Neural cell (in vitro differentiated cells): ENCODE data around the gene SV2C. TPM values are rescaled to one million over a fixed set of nuclear protein-coding genes. Genes with fewer than 3 reads are reported as not detected.
A peak's percentile ranks its signal among the peaks of the same experiment; 100 is the strongest.

ENCODE experiments used
- H2AFZ ChIP-seq: fragments of 200-600, 300-800 bp; sonication (generic), shearing (Covaris generic); 2 replicates; pipeline ENCODE4 v1.6.0; 2014; ENCODE audit warnings: low read depth, mild to moderate bottlenecking, antibody characterized with exemption, low read length, moderate library complexity
- H3F3A ChIP-seq: fragments of 200-600 bp; shearing (Covaris generic); 2 replicates; pipeline ENCODE4 v1.6.1; 2016; ENCODE audit warnings: mild to moderate bottlenecking, moderate library complexity, mixed read lengths, antibody characterized with exemption, low read length; ENCODE audit not compliant: insufficient read depth, poor library complexity, severe bottlenecking
- H3K27ac ChIP-seq: fragments of 200-600, 300-800 bp; sonication (generic), shearing (Covaris generic); 2 replicates; pipeline ENCODE4 v1.5.1; 2014; ENCODE audit warnings: mild to moderate bottlenecking, low read length, moderate library complexity
- H3K27me3 ChIP-seq: fragments of 300-800, 200-600 bp; sonication (generic), shearing (Covaris generic); 2 replicates; pipeline ENCODE4 v1.6.0; 2014; ENCODE audit warnings: mild to moderate bottlenecking, low read depth, low read length, moderate library complexity; ENCODE audit not compliant: insufficient read depth
- H3K36me3 ChIP-seq: fragments of 300-800, 200-600 bp; sonication (generic), shearing (Covaris generic); 2 replicates; pipeline ENCODE4 v1.5.1; 2014; ENCODE audit warnings: mild to moderate bottlenecking, antibody characterized with exemption, low read length, moderate library complexity; ENCODE audit not compliant: insufficient read depth
- H3K4me2 ChIP-seq: fragments of 300-800, 200-600 bp; sonication (generic), shearing (Covaris generic); 2 replicates; pipeline ENCODE4 v1.6.0; 2014; ENCODE audit warnings: mild to moderate bottlenecking, low read length
- H3K4me3 ChIP-seq: fragments of 300-800, 200-600 bp; sonication (generic), shearing (Covaris generic); 2 replicates; pipeline ENCODE4 v1.5.1; 2014; ENCODE audit warnings: mild to moderate bottlenecking, low read length, moderate library complexity
- H3K79me2 ChIP-seq: fragments of 200-600 bp; shearing (Covaris generic); replicated peaks from 2 replicates; pipeline ENCODE4 v1.6.0; 2014; ENCODE audit warnings: mild to moderate bottlenecking, low read length, moderate library complexity; ENCODE audit not compliant: insufficient read depth
- H3K9ac ChIP-seq: fragments of 300-800, 200-600 bp; sonication (generic), shearing (Covaris generic); 2 replicates; pipeline ENCODE4 v1.6.1; 2016; ENCODE audit warnings: mild to moderate bottlenecking, low read length, mixed read lengths
- H3K9me2 ChIP-seq: fragments of 200-600 bp; shearing (Covaris generic); 2 replicates; pipeline ENCODE4 v1.6.1; 2016; ENCODE audit warnings: mild to moderate bottlenecking, low read length, mixed read lengths; ENCODE audit not compliant: insufficient read depth
- H3K9me3 ChIP-seq: fragments of 200-600, 300-800 bp; sonication (generic), shearing (Covaris generic); 2 replicates; pipeline ENCODE4 v1.6.1; 2016; ENCODE audit warnings: mild to moderate bottlenecking, mixed run types, low read length, moderate library complexity, mixed read lengths
- H4K20me1 ChIP-seq: fragments of 200-600 bp; shearing (Covaris generic); 2 replicates; pipeline ENCODE4 v1.6.1; 2016; ENCODE audit warnings: mild to moderate bottlenecking, mixed run types; ENCODE audit not compliant: insufficient read depth
- EP300 ChIP-seq: fragments of 450-650 bp; conservative IDR thresholded peaks from 2 replicates; pipeline ENCODE4 v1.6.1; 2014; ENCODE audit warnings: antibody characterized with exemption, mild to moderate bottlenecking, moderate library complexity; ENCODE audit not compliant: poor library complexity, severe bottlenecking
- POLR2AphosphoS5 ChIP-seq: IDR thresholded peaks from 2 replicates; pipeline ENCODE4 v1.6.1; 2012
- RAD21 ChIP-seq: fragments of 450-650 bp; conservative IDR thresholded peaks from 2 replicates; pipeline ENCODE4 v1.6.1; 2014; ENCODE audit warnings: antibody characterized with exemption, mild to moderate bottlenecking, moderate library complexity
- REST ChIP-seq: IDR thresholded peaks from 2 replicates; pipeline ENCODE4 v1.6.1; 2012; ENCODE audit warnings: borderline replicate concordance
- SMC3 ChIP-seq: fragments of 450-650 bp; conservative IDR thresholded peaks from 2 replicates; pipeline ENCODE4 v1.6.1; 2014; ENCODE audit warnings: antibody characterized with exemption, mild to moderate bottlenecking, moderate library complexity; ENCODE audit not compliant: poor library complexity
- polyA plus RNA-seq: library from polyadenylated mRNA; depleted of rRNA; stranded (reverse); fragments of >200 nt; gene quantifications from 2 replicates; pipeline ENCODE4 v1.2.3, GENCODE V29; 2014
- TF ChIP-seq, protein P1 (sequence below): fragments of 450-650 bp; IDR thresholded peaks from 2 replicates; pipeline ENCODE4 v1.5.1; 2014; ENCODE audit warnings: antibody characterized with exemption, mild to moderate bottlenecking, moderate library complexity; ENCODE audit not compliant: poor library complexity, severe bottlenecking

The SV2C gene
- polyA plus RNA-seq, 1 donor from 2014 or later = 0.45 TPM

DNA sequence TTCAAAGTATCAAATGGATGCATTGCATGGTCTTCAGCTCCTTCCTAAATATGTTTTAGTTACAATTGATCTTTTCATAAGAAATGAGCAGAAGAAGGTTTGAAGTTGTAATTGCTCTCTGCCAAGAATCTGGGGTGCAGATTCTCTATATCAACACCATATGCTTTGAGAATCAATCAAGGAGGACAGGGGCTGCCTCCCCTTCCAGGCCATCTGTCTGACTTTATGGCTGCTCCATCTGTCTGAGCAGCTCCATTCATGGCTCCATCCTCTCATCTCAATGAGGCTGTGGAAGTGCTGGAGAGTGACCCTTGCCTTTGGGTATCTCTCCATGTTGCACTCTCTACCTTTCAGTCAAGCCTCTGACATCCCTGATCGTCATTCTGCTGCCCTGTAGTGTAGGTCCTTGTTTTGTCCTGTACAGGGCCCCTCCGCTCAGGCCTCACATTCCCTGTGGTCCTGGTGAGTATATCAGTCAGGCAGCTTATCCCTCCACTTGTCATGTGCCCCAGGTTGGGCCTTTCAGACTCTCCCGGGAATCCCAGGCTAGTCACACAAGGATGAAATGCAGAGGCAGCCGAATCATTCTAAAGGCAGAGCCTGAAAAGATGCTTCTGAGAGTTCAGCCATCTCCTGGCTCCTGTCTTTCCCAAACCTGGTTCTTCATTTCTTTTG lies 14.0 kb upstream of the SV2C start (continued):
- TF ChIP-seq, protein P1, sequence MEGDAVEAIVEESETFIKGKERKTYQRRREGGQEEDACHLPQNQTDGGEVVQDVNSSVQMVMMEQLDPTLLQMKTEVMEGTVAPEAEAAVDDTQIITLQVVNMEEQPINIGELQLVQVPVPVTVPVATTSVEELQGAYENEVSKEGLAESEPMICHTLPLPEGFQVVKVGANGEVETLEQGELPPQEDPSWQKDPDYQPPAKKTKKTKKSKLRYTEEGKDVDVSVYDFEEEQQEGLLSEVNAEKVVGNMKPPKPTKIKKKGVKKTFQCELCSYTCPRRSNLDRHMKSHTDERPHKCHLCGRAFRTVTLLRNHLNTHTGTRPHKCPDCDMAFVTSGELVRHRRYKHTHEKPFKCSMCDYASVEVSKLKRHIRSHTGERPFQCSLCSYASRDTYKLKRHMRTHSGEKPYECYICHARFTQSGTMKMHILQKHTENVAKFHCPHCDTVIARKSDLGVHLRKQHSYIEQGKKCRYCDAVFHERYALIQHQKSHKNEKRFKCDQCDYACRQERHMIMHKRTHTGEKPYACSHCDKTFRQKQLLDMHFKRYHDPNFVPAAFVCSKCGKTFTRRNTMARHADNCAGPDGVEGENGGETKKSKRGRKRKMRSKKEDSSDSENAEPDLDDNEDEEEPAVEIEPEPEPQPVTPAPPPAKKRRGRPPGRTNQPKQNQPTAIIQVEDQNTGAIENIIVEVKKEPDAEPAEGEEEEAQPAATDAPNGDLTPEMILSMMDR = no peak
- TF ChIP-seq EP300 = no peak

- Histone ChIP-seq H3K9me2 (no peaks in the 10 kb centered on the region), H3K9me3 (no peaks in the 10 kb centered on the region), H3K27me3 (peaks cover 14% of the 10 kb centered on the region), H3K4me2 (no peak overlapping the region), H3K27ac (no peak overlapping the region), H3K9ac (no peak overlapping the region), H3K4me3 (no peak overlapping the region), H3F3A (no peaks in the 10 kb centered on the region), H2AFZ (no peak overlapping the region), H3K36me3 (no peaks in the 10 kb centered on the region), H3K79me2 (no peaks in the 10 kb centered on the region), H4K20me1 (no peaks in the 10 kb centered on the region)
- TF ChIP-seq RAD21 = peak; percentile 34
- TF ChIP-seq REST = no peak
- TF ChIP-seq SMC3 = peak; percentile 34
These were observed 8.6 kb upstream of the SV2C start for GRCh38 chr5:76074487-76075065.

DNA sequence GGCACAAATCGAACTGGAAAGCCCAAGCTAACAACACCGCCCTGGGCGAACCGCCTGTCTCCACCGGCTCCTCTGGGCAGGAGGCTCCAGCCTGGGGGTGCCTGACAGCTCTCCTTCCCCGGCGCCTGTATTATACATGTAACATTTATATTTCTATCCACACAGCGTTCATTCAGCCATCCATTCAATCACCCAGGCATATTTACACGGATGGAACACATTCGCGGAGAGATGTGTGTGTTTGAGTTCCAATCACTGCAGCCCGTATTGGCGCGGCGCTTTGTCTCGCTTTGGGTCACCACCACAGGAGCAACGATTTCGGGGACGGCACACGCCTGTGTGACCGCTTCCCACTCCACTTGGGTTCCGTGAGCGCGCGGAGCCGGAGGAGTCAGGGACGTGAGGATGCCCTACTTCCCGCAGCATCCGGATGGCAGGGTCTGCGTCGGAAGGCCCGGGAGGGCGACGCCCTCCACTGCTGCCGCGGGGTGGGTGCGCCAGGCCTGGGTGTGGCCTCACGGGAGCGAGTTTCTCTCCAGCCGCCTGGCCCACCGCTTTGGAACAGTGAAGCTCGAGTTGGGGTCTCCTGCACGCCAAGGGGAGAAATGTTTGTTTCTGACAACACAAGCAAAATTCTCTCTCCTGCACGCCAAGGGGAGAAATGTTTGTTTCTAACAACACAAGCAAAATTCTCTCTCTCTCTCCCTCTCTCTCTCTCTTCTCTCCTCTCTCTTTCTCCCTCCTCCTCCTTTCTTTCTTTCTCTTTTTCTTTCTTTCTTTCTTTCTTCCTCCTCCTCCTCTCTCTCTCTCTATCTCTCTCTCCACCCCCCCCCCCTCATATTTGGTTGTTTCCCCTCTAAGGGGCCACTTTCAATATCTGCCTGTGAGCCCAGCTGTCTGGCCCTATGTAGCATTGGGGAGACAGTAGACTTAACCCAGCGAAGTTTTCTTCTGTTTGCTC lies 1.1 kb upstream of the SV2C start:
- Histone ChIP-seq H3K27ac (no peak overlapping the region), H4K20me1 (no peaks in the 10 kb centered on the region), H3K4me2 (peak overlapping the region; percentile 70), H3K9me2 (no peaks in the 10 kb centered on the region), H3F3A (no peaks in the 10 kb centered on the region), H3K79me2 (no peaks in the 10 kb centered on the region), H3K9me3 (no peaks in the 10 kb centered on the region), H3K4me3 (peak overlapping the region; percentile 70), H3K36me3 (no peaks in the 10 kb centered on the region), H2AFZ (no peak overlapping the region), H3K27me3 (peaks cover 67% of the 10 kb centered on the region), H3K9ac (peak overlapping the region; percentile 46)
- TF ChIP-seq, protein P1 = no peak
- TF ChIP-seq POLR2AphosphoS5 = peak; percentile 10
